HUDEP-2 (cell line): ENCODE results near the gene NRIP2.

Source experiments
- DNase-seq, 76 experiments: peaks; one replicate each; lab custom pipeline; 2025; ENCODE audit not compliant: unreplicated experiment in 76 of 76; lab: John Stamatoyannopoulos, UW

Gene NRIP2

GRCh38 chr12:2783936-2784600, 50.8 kb downstream of the NRIP2 start:
- DNase-seq = peak in 38 of 76 experiments; percentile 5 to 53 (median 24)

GRCh38 chr12:2779281-2779680, 55.6 kb downstream of the NRIP2 start:
- peak in 2 of 76 experiments; percentile 5 to 11 for DNase-seq

- DNase-seq = no peak
Observed at GRCh38 chr12:2776129-2776806, 58.6 kb downstream of the NRIP2 start.

- DNase-seq = no peak
Observed at GRCh38 chr12:2775431-2775830, 59.4 kb downstream of the NRIP2 start.
